GM21786 (cell line): ENCODE results near the gene MYH11.
"Not testable (repeated sequence)": the region's sequence is repeated elsewhere in the genome, so short reads cannot be mapped to it uniquely, and the experiment has no call there.

Source experiments
- ATAC-seq: cut with Tn5 transposase; IDR thresholded peaks from one replicate; pipeline ENCODE4 v1.9.1; 2021; ENCODE audit not compliant: unreplicated experiment

The MYH11 gene

GRCh38 chr16:15879255-15879811, 22.5 kb upstream of the MYH11 start:
- no peak for ATAC-seq

GRCh38 chr16:15876503-15876902, 19.7 kb upstream of the MYH11 start:
- no peak for ATAC-seq

DNA sequence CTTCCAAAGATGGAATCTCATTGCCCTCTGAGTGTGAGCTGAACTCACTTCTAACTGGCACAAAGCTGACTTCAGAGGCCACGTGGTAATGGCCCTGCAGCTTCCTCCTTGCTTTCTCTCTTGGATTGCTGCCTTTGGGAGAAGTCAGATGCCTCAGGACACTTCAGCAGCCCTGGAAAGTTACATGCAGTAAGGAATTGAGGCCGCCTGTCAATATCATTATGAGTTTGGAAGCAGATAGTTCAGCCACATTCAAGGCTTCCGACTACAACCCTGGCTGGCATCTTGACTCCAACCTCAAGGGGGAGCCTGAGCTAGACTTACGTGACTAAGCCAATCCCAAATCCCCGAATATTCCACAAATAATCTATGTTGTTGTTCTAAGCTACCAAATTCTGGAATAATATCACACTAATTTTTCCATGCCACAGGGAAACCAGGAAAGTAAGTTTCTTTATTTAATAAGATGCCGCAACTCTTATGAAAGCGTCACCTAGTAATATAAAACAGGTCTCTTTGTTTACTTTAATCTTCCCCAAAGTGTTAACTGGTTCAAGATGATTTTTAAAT, 18.0 kb upstream of the MYH11 start:
- no peak for ATAC-seq

GRCh38 chr16:15873737-15874136, 16.9 kb upstream of the MYH11 start:
- no peak for ATAC-seq

DNA sequence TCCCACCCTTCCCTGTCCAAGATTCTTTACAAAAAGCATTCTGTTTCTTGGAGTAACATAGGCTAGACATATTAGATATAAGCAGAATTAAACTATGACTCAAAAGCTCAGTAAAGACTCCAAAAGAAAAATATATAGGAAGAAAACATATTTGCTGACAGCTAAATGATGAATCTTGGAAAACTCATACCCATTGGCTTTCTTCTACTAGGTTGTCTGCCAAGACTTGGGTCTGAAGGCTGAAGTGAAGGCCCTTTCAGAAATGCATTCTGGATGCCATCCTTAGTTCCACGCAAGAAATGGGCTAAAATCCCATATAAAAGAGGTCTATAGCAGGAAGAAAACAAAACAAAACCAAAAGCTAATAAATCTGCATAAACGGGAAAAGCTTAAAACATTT, 16.5 kb upstream of the MYH11 start:
- ATAC-seq: no peak

GRCh38 chr16:15870011-15870410, 13.2 kb upstream of the MYH11 start:
- no peak for ATAC-seq

- ATAC-seq: no peak
Observed at GRCh38 chr16:15866451-15866850, 9.6 kb upstream of the MYH11 start.

GRCh38 chr16:15865742-15866141, 8.9 kb upstream of the MYH11 start:
- no peak for ATAC-seq

- ATAC-seq: no peak
Observed at GRCh38 chr16:15864939-15865338, 8.1 kb upstream of the MYH11 start.

DNA sequence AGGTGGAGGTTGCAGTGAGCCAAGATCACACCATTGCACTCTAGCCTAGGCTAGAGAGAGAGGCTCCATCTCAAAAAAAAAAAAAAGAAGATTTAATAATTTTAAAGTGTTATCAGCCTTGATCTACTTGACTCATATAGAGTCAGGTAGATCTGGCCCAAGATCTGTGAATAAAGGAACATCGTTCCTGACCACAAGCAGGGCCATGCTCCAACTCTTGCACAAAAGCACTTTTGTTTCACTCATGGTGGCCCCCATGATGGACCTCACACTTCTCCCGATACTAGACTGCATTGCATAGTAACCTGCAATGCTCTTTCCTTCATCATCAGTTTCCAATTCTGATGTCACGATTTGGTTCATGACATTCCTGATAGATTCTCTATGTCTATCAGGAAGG, 5.2 kb upstream of the MYH11 start:
- ATAC-seq: no peak

DNA sequence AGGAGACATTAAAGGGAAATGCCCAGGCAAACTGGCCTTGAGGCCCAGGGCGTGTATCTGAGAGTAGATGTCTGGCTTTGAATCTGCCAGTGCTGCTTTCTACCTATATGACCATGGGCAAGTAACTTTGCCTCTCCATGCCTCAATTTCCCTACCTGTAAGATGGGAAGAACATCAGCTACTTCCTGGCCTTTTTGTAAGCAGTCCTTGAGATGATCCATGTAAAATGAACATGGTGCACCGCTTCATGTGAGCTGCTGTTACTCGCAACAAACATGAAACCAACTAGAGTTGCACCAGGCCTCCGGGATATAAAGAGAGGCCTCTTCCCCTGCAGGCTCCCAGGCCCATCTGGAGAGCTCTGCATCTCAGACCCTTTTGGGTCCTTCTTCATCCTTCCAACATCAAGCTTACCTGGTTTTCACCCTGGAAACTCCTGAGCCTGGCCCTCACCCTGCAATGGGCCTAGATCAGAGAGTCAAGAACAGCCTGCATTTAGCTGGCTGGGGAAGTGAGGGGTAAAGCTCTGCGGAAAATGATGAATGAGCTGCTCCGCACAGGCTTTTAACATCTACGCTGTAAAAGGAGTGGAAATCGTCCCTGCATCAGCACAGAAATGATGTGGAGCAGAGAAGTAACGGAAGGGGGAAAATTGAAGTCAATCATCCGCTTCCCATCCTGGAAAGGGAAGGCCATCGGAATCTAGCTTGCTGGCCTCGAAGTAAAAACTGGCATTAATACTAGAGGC, 2.3 kb upstream of the MYH11 start:
- no peak for ATAC-seq

DNA sequence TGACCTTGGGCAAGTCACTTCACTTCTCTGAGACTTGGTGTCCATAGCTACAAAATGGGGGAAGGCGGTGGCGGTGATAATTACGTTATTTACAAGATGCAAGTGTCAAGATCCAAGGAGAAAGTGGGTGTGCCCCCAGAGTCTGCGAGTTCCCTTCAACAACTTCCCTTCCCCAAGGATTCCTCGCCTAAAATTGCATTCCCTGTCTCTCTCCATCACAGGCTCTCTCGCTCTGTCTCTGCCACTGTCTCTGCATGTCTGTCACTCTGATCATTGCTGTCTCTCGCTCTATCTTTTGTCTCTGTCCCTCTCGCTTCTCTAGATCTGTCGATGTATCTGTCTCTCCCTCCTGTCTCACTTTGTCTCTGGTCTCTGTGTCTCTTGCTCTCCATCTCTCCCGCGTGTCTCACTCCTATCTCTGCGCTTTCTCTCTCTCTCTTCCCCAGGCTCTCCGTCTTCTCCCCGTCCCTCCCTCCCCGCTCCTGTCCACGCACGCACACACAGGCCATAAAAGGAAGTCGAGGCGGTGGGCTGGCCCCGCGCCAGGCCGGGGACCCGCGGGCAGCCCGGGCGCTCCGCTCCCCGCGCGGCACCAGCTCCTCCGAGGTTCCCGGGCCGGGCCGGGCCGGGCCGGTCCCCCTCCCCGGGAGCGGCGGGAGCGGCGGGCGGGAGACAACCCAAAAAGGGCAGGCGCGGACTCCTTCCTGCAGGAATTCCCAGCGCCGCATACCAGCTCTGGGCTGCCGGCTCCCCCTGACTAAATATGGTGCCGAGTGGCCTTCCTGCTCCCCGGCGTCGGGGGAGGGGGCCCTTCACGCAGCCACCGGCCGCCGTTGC, 1.1 kb upstream of the MYH11 start:
- no peak for ATAC-seq

GRCh38 chr16:15856182-15856581, 646 bp downstream of the MYH11 start:
- ATAC-seq: no peak

DNA sequence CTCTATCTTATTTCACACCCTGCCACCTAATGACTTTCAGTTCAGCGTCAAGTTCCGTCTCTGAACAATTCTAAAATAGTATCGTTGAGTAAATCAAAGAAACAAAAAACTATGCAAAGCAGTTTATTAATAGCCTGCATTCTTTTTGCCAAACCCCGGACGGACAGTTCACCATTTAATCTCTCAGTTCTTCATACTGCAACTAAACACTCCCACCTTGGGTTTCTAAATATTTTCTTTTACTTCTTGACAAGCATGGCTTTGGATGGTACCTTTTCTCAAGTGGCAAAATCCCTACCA, 1.2 kb downstream of the MYH11 start:
- ATAC-seq: peak; percentile 83

- ATAC-seq: no peak
Observed at GRCh38 chr16:15854906-15855703, 1.7 kb downstream of the MYH11 start.

GRCh38 chr16:15854061-15854460, 2.8 kb downstream of the MYH11 start:
- ATAC-seq: no peak

GRCh38 chr16:15853021-15853420, 3.8 kb downstream of the MYH11 start:
- ATAC-seq: no peak

DNA sequence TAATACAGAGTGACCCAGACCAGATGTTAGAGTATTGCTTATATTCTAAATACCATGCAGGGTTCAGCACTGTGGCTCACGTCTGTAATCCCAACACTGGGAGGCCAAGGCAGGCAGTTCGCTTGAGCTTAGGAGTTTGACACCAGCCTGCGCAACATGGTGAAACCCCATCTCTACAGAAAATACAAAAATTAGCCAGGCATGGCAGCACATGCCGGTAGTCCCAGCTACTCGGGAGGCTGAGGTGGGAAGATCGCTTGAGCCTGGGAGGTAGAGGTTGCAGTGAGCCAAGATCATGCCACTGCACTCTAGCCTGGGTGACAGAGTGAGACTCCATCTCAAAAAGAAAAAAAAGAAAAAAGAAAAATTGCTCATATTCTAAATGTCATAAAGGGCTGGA, 6.3 kb downstream of the MYH11 start:
- not testable (repeated sequence) for ATAC-seq

GRCh38 chr16:15849209-15849981, 7.4 kb downstream of the MYH11 start:
- no peak for ATAC-seq

GRCh38 chr16:15847611-15848175, 9.1 kb downstream of the MYH11 start:
- ATAC-seq: no peak
